GM19438 (cell line): ENCODE measurements around the gene C11orf91.
"Not testable (repeated sequence)": the region's sequence is repeated elsewhere in the genome, so short reads cannot be mapped to it uniquely, and the experiment has no call there.

Source experiments
- ATAC-seq: cut with Tn5 transposase; IDR thresholded peaks from one replicate; pipeline ENCODE4 v1.9.1; 2021; ENCODE audit warnings: low read depth; ENCODE audit not compliant: unreplicated experiment

Gene C11orf91

GRCh38 chr11:33722590-33723234 is 22.1 kb upstream of the C11orf91 start:
- no peak for ATAC-seq

GRCh38 chr11:33721984-33722383 is 21.4 kb upstream of the C11orf91 start:
- no peak for ATAC-seq

- no peak for ATAC-seq
These were observed 20.8 kb upstream of the C11orf91 start for GRCh38 chr11:33721426-33721825.

DNA sequence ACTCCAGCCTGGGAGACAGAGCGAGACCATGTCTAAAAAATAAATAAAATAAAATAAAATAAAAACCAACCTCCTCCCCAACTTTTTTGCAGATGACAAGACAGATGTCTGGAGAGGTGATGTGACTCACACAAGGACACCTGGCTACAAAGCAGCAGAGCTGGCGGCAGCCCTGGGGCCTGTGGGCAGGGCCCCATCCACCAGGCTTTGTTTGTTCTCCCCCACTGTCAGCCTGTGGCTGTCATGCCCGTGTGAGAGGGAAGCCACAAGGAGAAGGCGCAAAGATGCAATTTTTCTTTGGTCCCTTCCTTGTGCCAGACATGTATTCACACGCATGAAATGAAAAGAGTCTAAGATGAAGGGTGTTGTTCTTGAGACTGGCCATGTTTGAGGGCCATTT is 19.0 kb upstream of the C11orf91 start:
- no peak for ATAC-seq

DNA sequence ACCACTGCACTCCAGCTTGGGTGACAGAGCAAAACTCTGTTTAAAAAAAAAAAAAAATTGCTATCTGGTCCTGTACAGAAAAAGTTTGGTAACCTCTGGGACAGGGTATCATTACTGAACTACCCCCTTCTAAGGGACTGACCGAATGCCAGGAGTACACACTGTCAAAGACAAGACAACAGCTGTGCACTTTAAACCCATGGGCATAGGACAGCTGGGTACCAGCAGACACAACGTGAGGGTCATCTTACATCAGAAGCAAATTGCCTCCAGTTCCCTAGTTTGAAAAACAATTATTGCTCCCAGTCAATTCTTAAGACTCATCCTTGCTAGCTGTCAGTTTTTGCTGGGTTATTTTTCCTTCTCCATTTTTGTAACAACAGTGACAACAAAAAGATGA is 17.8 kb upstream of the C11orf91 start:
- no peak for ATAC-seq

GRCh38 chr11:33716243-33716642 is 15.6 kb upstream of the C11orf91 start:
- ATAC-seq, result no peak

DNA sequence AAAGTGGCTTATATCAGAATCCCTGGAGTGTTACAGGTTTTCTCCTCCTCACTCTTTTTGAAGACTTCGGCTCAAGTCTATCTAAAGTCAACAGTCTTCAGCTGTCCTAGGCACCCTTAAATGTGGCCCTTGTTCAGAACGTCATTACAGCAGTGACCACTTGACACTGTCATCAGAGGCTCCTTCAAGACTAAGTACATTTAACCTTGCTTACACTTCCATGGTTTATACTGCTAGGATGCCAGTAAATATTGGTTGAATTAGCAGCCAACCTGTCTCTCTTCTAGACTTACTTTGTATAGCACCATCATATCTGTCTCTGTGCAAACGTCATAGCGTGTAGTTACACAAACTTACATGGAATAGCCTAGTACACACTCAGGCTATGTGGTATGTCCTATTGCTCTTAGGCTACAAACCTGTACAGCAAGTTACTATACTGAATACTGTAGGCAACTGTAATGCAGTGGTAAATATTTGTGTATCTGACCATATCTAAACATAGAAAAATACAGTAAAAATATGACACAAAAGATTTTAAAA is 13.3 kb upstream of the C11orf91 start:
- no peak for ATAC-seq

DNA sequence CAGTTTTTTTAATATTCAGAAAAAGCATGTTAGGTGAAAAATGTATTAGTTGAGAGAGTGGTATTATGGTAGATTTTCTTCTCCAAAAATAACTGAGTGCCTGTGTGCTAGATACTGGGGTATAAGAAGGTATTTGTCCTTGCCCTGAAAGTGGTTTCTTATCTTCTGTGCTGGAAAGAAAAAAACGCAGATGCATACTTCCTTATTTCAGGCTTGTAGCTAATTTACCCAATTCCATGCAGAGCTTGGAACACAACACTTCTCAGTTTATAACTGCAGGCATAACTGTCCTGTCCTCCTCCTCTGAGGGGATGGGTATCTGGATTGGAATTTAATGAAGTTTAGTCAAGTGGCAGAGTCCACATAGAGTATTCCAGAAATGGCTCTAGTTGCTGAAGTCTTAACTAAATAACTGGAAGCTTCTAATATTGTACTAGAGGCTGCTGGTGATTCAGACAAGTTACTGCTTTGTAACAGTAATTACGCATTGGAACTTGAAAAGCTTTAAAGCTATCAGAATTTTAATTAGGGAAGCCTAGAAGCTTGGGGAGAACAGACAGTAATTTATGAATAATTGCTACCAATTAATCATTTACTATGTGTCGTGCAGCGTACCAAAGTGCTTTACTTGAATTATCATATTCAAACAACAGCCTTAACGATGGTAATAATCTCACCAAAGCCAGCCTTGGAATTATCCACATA is 12.7 kb upstream of the C11orf91 start:
- no peak for ATAC-seq

DNA sequence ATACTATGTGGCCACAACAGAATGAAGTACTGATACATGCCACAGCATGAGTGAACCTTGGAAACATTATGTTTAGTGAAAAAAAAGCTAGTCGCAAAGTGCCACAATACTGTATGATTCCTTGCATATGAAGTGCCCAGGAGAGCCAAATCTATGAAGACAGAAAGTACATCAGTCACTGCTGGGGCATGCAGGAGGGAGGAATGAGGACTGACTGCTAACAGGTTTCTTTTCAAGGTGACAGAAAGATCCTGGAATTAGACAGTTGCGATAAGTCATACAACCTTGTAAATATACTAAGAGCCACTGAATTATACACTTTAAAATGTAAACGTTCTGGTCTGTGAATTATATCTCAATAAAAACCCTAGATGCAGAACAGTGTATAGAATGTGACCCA is 11.8 kb upstream of the C11orf91 start:
- no peak for ATAC-seq

- ATAC-seq, result no peak
These were observed 8.8 kb upstream of the C11orf91 start for GRCh38 chr11:33709466-33709865.

DNA sequence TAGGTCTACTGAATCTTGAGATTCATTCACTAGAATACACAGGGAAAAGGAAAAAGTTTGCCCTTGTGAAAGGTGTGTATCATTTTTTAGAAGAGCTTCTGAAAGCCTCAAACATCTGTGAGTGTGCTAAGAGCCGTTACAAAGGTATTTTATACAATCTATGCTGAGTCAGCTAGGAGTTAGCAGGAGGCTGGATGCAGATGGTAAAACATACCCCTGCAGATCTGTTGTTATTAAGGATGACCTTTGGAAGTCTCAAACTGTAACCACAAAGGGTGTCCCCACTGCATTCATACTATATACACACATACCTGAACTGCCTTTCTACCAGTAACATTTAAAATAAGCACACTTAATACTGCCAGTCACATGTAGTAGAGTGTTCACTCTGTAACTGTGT is 8.4 kb upstream of the C11orf91 start:
- ATAC-seq, result no peak

- not testable (repeated sequence) for ATAC-seq
These were observed 7.2 kb upstream of the C11orf91 start for GRCh38 chr11:33707831-33708230.

DNA sequence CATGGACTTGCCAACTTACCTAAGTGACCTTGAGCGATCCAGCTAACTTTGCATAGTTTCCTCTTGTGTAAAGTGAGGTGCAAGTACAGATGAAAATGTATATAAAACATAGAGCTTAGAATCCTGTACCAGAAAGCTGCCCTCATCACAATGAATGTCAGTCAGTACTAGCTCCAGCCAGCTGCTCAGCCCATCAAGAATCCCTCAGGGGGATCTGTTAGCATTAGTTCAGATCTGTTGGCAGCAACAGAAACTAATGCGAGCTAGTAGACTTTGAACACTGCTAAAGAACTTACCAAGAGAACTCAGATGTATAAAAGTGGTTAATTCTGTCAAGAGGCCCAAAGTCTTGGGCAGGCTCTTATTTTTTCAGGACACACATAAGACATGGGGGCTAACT is 6.3 kb upstream of the C11orf91 start:
- ATAC-seq, result no peak

GRCh38 chr11:33706546-33706945 is 5.9 kb upstream of the C11orf91 start:
- ATAC-seq, result no peak

DNA sequence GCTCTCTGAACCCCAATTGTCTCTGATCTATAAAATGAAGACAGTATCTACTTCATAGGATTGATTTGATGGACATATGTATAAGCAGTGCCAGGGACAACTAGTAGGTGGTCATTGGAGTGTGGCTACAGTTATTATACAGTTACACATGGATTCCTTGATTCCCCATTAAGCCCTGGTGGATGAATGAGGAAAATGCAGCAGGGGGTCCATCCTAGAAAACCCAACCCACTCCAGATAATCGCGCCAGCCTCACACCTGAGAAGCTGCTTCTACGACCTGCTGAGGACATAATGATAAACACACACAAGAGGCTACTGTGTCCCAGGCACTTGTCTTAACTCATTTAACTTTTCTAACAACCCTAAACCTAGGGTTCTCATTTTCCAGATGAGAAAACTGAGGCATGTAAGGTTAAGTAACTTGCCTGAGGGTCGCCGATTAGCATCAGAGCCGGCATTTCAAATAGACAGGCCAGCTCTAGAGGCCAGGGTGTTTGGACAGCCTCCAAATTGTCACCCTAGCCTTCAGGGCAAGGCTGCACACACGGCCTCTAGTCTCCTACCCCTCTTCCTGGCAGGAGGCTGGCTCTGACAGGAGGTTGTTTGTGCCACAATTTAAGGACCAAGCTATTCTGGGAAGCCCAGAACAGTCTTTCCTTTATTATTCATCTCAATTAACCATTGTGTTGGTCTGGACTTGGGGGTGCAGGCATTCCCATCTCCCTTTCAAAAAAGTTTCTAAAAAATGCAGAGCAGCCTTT is 3.8 kb upstream of the C11orf91 start:
- no peak for ATAC-seq

DNA sequence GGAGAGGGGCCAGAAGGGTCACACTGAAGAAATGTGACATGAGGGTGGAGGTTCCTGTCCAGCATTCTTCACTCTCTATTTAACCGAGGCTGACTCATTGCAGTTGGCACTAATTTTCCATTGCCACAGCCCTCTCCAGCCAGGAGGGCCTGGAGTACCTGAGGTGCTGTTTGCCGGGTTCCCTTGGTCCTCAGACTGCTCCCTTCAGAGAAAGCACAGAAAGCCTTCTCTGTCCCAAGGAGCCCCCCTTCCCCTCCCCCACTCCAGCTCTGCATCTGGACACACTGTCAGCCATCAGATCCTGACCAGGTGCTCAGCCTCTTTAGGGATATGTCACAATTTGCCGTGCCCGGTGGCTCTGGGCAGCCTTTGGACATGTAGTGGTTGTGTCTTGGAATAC is 3.2 kb upstream of the C11orf91 start:
- no peak for ATAC-seq

DNA sequence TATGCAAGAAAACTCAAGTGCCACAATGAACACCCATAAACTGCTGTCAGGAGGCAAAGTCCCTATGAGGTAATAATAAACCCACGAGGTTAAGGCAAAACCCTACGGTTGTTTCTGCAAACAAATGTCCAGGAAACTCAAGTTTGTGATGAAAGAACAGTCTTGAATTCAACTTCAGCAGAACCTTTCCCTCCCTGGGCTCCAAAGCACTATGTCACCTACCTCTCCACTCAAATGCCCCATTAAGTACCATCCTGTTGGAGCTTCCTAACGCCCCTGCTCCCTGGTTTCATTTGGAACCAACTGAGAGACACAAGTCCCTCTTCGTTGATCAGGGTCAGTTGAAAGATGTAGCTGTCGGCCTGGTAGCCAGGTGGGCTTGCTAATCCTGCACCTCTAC is 2.6 kb upstream of the C11orf91 start:
- no peak for ATAC-seq

DNA sequence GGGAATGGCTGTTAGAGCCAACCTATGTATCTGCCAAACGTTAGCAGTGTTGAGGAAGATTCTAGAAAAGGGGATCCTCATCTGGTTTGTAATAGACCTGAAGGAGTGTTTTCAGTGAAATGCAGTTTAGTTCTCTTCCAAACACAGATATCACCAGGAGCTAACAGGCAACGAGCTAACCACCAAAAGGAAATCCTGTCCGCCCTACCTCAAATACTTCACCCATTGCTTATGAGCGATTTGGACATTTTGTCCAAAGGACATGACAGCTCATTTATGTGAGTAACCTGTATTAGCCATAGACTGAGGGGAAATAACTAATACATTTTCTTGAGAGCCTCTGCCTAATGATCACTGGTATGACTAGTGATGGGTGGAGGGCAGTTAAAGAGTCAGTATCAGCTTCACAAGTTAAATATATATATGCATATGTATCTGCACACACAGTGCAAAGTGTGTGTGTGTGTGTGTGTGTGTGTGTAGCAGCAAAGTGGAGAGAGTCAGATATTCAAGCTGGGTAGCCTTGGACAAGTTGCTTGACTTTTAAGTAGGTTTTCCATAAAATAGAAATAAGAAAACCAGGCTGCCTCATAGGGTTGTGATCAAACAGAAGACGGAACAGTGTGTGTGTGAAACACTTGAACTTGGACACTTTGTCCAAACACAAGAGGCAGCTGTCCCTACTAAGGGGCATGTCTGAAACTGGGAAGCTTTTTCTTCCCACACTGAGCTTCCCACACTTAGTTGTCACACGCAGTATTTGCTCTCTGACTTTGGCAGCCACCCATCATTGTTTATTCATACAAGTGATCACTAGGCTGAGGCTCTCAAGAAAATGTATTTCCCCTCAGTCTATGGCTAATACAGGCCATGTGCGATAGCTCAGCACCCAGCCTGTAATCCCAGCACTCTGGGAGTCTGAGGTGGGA is 940 bp upstream of the C11orf91 start:
- peak; percentile 1 for ATAC-seq

GRCh38 chr11:33700063-33700501 is 544 bp downstream of the C11orf91 start:
- no peak for ATAC-seq

DNA sequence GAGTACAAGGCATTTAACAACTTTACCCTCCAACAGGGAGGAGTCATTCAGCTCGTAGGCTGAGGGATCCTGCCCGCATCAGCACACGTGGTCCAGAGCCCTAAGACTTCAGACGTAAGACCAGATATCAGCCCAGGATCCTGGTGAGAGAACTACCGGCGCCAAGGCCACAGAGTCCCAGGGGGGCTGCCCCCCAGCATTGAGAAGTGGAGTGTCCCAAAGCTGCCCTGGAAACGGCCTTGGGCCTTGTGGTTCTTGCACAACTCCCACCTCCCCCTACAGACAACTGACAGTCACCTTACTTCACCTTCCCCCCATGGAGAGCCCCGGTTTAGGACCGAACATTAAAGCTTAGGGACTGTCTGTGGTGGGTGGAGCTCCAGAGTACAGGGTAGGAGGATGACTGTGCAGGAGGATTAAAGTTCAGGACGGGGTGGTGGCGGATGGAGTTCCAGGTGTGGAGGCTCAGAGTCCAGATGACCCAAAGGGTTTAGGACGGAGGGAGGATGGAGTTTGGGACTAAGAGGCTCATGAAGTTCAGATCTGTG is 1.0 kb downstream of the C11orf91 start:
- no peak for ATAC-seq
